Measurements from ENCODE around the gene CCDC174.

CCDC174 gene

GRCh38 chr3:14657579-14657978 is 6.0 kb downstream of the CCDC174 start:
- DNase-seq (ENCODE audit: low read depth): no peak

GRCh38 chr3:14658978-14659377 is 7.4 kb downstream of the CCDC174 start:
- DNase-seq (ENCODE audit: low read depth): no peak

- no peak for DNase-seq (ENCODE audit: low read depth)
These were observed 9.4 kb downstream of the CCDC174 start for GRCh38 chr3:14660942-14661341.

GRCh38 chr3:14663396-14664135 is 12.0 kb downstream of the CCDC174 start:
- no peak for DNase-seq (ENCODE audit: low read depth)

GRCh38 chr3:14664170-14664569 is 12.6 kb downstream of the CCDC174 start:
- DNase-seq (ENCODE audit: low read depth): no peak

- DNase-seq (ENCODE audit: low read depth): no peak
These were observed 21.0 kb downstream of the CCDC174 start for GRCh38 chr3:14672588-14672987.

GRCh38 chr3:14674841-14675240 is 23.3 kb downstream of the CCDC174 start, which contains the start of gene C3orf20:
TSS of gene C3orf20 (plus strand) at chr3:14675141. CDS start at chr3:14682714, 7,573 bp downstream.
- DNase-seq (ENCODE audit: low read depth): no peak

GRCh38 chr3:14676881-14677280 is 25.3 kb downstream of the CCDC174 start:
- no peak for DNase-seq (ENCODE audit: low read depth)

GRCh38 chr3:14678015-14678503 is 26.5 kb downstream of the CCDC174 start:
- no peak for DNase-seq (ENCODE audit: low read depth)

- no peak for DNase-seq (ENCODE audit: low read depth)
These were observed 28.6 kb downstream of the CCDC174 start for GRCh38 chr3:14680115-14680514.

- DNase-seq (ENCODE audit: low read depth): peak; percentile 29
These were observed 29.2 kb downstream of the CCDC174 start for GRCh38 chr3:14680716-14681115.

- DNase-seq (ENCODE audit: low read depth): no peak
These were observed 32.9 kb downstream of the CCDC174 start for GRCh38 chr3:14684447-14684846.

- DNase-seq (ENCODE audit: low read depth): no peak
These were observed 33.6 kb downstream of the CCDC174 start for GRCh38 chr3:14685179-14685578.

- no peak for DNase-seq (ENCODE audit: low read depth)
These were observed 35.8 kb downstream of the CCDC174 start for GRCh38 chr3:14687360-14687759.

- no peak for DNase-seq (ENCODE audit: low read depth)
These were observed 37.0 kb downstream of the CCDC174 start for GRCh38 chr3:14688525-14688924.

GRCh38 chr3:14689247-14689980 is 37.9 kb downstream of the CCDC174 start:
- DNase-seq (ENCODE audit: low read depth): no peak

- DNase-seq (ENCODE audit: low read depth): no peak
These were observed 39.7 kb downstream of the CCDC174 start for GRCh38 chr3:14691239-14691638.

GRCh38 chr3:14691719-14692118 is 40.2 kb downstream of the CCDC174 start:
- no peak for DNase-seq (ENCODE audit: low read depth)

- DNase-seq (ENCODE audit: low read depth): no peak
These were observed 47.2 kb downstream of the CCDC174 start for GRCh38 chr3:14698601-14699244.

GRCh38 chr3:14699643-14700042 is 48.1 kb downstream of the CCDC174 start:
- peak; percentile 7 for DNase-seq (ENCODE audit: low read depth)

GRCh38 chr3:14700891-14701290 is 49.3 kb downstream of the CCDC174 start:
- no peak for DNase-seq (ENCODE audit: low read depth)

GRCh38 chr3:14701676-14702075 is 50.1 kb downstream of the CCDC174 start:
- DNase-seq (ENCODE audit: low read depth): no peak

Data from iris pigment epithelial cell (primary cell).